Stimulated activated CD4-positive, alpha-beta T cell treated with anti-CD3 and anti-CD28 coated beads, TNF-alpha, amount 100 ng/mL, for 48 hours (primary cell): ENCODE data around the gene FAAP100.

ENCODE experiments used
- DNase-seq, 3 donors: peaks; one replicate each; pipeline ENCODE4 v3.0.0-alpha.2; 2020; ENCODE audit warnings: low read depth in 3 of 3

FAAP100 gene

GRCh38 chr17:81556175-81556691 is 4.1 kb upstream of the FAAP100 start:
- no peak for DNase-seq

- no peak for DNase-seq
Measured at GRCh38 chr17:81553616-81554181, 1.5 kb upstream of the FAAP100 start.

- DNase-seq, result peak; percentile 67 to 75 (median 68)
Measured at GRCh38 chr17:81553018-81553615, 964 bp upstream of the FAAP100 start.

GRCh38 chr17:81551458-81552243 is 502 bp downstream of the FAAP100 start:
- DNase-seq, result no peak

GRCh38 chr17:81550830-81551457 is 1.2 kb downstream of the FAAP100 start:
- no peak for DNase-seq

- DNase-seq, result no peak
Measured at GRCh38 chr17:81550285-81550684, 1.9 kb downstream of the FAAP100 start.

- no peak for DNase-seq
Measured at GRCh38 chr17:81549826-81550225, 2.3 kb downstream of the FAAP100 start.

GRCh38 chr17:81549031-81549557 is 3.1 kb downstream of the FAAP100 start:
- DNase-seq, result no peak

GRCh38 chr17:81547614-81547982 is 4.6 kb downstream of the FAAP100 start:
- DNase-seq, result no peak

- no peak for DNase-seq
Measured at GRCh38 chr17:81546906-81547613, 5.1 kb downstream of the FAAP100 start.

GRCh38 chr17:81545160-81545949 is 6.8 kb downstream of the FAAP100 start:
- no peak for DNase-seq

GRCh38 chr17:81544281-81544974 is 7.7 kb downstream of the FAAP100 start:
- no peak for DNase-seq

GRCh38 chr17:81543756-81544155 is 8.4 kb downstream of the FAAP100 start:
- no peak for DNase-seq

- no peak for DNase-seq
Measured at GRCh38 chr17:81543339-81543675, 8.8 kb downstream of the FAAP100 start.

GRCh38 chr17:81542431-81543338 is 9.5 kb downstream of the FAAP100 start:
- no peak for DNase-seq

- no peak for DNase-seq
Measured at GRCh38 chr17:81541123-81541522, 11.0 kb downstream of the FAAP100 start.

- no peak for DNase-seq
Measured at GRCh38 chr17:81540676-81541027, 11.5 kb downstream of the FAAP100 start.

- DNase-seq, result no peak
Measured at GRCh38 chr17:81539961-81540675, 12.0 kb downstream of the FAAP100 start.

- DNase-seq, result no peak
Measured at GRCh38 chr17:81539571-81539900, 12.6 kb downstream of the FAAP100 start.
